HG03060 (cell line): ENCODE results near the gene IVL.

Source experiments
- ATAC-seq: cut with Tn5 transposase; IDR thresholded peaks from one replicate; pipeline ENCODE4 v1.9.1; 2021; ENCODE audit warnings: low read depth, moderate number of reproducible peaks; ENCODE audit not compliant: unreplicated experiment

IVL gene

DNA sequence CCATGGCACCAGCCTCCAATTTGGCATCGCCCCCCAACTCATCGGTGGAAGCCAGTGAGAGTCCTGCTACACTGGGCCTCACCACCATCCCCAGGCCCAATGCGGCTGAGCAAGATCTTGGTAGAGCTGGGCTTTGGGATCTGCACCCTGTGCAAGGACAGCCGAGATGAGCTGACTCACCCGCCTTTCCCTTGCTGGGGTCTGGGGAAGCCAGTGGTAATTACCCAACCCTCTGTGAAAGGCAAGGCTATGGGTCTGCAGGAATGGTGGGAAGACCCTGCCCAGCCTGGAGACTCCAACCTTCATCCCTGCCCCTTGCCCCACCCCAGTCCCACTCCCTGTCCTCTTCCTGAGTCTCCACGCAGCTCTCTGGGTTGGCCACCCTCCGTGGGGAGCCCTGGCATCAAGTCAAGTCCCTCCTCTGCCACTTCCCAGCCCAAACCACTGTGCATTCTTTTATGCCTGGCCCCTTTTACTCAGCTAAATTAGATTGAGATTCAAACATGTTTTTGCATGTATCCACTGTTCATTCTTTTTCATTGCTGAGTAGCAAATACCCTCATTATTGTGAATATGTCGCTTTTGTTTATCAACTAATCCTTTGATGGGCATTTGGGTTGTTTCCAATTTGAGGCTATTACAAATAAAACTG lies 21.5 kb upstream of the IVL start:
- no peak for ATAC-seq

DNA sequence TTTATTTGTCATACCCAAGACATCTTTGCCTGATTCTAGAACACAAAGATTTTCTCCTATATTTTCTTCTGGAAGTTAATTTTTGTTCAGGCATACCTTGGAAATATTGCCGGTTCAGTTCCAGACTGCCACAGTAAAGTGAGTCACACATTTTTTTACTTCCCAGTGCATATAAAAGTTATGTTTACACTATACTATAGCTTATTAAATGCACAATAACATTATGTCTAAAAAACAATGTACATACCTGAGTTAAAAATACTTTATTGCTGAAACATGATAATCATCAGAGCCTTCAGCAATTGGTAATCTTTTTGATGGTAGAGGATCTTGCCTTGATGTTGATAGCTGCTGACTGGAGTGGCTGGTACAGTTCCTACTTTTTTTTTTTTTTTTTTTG lies 20.2 kb upstream of the IVL start:
- ATAC-seq, result no peak

GRCh38 chr1:152899027-152899426 lies 9.3 kb upstream of the IVL start:
- no peak for ATAC-seq

GRCh38 chr1:152899883-152900282 lies 8.5 kb upstream of the IVL start:
- no peak for ATAC-seq

DNA sequence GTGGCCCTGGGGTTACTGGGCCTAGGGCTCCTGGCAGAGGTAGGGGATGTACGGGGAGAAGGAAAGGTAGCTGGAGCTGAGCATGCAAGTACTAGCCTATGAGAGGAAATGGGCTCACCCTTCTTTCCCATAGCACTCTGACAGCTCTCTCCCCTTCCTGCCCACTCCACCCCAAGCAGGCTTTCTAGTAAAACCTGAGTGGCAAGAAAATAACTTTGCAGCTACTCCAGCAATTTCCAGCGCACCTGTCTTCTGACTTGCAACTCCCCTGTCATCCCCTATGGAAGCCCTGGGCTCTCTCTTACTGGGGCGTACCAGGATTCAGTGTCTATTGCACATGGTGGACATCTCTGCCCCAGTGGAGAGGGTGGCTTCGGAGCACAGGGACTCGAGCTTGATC lies 6.7 kb upstream of the IVL start:
- ATAC-seq, result no peak

DNA sequence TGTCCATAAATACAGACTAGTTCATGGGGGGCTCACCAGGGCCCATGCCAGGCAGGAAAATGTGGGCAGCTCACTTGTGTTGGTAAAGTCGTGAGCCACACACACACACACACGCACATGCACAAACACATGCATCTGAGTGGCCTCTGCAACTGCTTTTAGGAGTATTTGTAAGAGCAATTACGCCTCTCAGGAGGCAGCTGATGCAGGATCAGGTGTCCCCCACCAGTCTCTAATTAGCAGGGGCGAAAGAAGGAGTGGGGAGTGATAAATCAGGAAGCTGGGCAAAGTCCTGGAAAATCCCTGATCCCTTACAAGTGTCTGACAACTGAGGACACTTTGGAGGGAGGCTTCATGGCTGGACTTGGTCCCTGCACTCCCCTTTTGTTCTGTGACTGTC lies 5.7 kb upstream of the IVL start:
- no peak for ATAC-seq

DNA sequence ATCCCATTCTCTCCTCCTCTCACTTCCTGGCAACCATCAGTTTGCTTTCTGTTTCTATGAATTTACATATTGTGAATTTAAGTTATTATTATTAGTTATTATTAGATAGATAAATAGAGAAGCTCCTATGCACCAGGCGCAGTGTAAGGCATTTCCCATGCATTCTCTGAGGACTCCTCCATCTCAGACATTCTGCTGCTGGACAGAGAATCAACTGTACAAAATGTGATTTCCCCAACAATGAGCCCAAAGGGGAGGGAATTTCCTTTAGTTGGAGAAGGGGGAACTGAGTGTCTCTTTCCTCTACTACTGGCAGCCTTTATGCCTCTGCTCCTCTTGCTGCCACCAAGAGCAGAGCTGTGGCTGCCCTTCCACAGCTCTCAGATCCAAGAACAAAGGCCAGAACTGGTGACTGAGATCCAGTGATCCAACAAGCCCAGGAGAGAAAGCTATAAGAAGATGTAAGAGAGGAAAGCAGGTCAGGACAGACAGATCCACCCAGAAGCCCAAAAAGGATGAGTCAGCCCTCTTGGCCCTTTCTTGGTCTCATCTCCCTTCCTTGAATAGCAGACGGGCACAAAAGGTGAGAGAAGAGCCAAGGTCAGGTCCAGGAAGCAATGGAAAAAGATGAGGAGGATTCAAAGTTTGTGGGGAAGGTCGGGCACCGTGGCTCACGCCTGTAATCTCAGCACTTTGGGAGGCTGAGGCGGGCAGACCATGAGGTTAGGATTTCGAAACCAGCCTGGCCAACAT lies 3.5 kb upstream of the IVL start:
- no peak for ATAC-seq

DNA sequence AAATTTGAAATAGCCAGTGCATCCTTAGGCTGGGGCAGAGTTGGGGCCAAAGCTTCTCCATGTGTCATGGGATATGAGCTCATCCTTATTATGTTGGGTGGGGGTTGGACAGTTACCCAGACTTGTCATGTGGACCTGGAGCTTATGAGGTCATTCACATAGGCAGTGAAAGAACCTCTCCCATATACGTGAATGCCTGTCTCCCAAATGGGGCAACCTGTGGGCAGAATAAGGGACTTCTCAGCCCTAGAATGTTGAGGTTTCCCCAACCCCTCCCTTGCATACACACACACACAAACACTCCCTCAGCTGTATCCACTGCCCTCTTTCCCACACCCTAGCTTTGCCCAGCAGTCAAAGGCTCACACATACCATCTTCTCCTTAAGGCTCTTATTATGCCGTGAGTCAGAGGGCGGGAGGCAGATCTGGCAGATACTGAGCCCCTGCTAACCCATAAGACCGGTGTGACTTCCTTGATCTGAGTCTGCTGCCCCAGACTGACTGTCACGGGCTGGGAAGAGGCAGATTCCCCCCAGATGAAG lies 2.3 kb upstream of the IVL start:
- no peak for ATAC-seq

GRCh38 chr1:152909206-152909605 lies 860 bp downstream of the IVL start:
- ATAC-seq, result no peak

DNA sequence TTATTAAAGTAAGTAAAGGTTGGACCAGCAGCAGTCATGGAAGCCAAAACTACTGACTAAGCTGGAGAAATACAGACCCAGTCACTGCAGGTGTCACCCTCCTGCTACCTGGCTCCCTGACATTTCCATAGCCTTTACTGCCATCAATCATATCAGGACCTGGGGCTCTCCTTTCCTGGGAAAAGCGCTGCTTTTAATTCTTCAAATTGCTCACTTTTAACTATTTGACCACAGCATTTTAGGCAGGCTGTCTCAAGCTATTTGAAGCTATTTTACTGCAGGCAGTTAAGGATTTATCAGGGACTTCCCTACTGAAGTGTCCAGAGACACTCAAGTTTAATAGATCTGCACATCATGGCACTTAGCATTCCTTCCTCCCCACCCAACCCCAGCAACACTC lies 4.1 kb downstream of the IVL start:
- no peak for ATAC-seq

DNA sequence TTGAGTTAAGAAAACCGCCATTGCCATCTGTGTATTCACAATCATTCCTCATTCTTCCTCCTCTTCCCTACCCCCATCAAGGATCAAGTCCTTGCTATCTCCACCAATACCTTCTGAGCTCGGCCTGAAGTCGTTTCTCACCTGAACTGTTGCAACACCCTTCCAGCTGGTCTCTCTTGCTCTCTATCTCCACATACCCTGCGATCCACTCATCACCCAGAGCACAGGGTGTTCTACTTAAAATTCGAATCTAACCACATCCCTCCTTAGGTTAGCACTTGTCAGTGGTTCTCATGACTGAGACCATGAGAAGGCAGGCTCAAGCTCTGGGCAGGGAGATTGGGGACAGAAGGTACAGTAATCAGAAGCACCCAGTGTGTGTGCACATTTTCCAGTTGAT lies 4.6 kb downstream of the IVL start:
- no peak for ATAC-seq

DNA sequence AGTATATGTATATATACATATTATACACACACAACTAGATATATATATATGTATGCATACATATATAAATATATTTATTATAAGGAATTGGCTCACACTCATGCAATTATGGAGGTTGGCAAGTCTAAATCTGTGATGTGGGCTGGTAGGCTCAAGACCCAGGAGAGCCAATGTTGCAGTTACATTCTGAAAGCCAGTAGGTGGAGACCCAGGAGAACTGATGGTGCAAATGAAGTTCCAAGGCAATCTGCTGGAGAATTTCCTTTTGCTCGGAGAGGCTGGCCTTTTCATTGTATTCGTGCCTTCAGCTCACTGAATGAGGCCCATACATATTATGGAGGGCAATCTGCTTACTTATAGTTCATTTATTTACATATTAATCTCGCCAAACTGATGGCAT lies 9.4 kb downstream of the IVL start:
- no peak for ATAC-seq

DNA sequence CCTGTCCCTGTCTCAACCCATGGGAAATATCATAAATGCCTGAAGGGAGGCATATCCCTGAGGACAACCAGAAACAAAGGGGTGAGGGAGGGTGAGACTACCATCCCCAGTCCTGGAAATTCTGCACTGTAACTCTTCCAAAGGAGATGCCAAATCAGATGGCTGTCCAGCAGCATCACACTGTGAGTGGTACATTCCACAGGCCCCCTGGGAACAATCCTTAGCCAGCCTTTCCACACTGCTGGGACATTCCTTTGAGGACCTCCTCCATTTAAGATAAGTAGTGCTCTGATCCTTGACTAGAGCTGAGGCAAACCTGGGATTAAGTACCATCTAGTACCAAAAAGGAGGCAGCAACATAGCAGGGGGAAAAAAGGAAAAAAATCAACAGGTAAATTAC lies 10.7 kb downstream of the IVL start:
- ATAC-seq, result no peak

DNA sequence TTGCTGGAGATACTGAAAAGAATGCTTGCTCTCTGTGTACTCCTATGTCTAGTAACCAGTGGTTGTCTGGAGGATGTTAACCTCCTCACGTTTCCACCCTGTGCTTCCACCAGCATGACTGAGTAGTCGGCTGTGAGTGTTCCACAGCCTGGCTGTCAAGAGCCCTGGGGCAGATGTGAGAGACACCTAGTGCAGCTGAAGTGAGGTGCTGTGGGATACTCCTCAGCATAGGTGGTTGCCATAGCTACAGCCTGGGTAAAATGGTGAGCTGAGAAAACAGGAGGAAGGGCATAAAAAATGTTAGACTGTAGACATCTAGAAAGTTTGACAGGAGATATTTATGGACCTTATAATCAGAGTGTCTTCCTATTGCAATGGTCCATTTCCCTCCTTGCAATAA lies 15.8 kb downstream of the IVL start:
- no peak for ATAC-seq

- no peak for ATAC-seq
Measured at GRCh38 chr1:152926091-152926490, 17.7 kb downstream of the IVL start.

DNA sequence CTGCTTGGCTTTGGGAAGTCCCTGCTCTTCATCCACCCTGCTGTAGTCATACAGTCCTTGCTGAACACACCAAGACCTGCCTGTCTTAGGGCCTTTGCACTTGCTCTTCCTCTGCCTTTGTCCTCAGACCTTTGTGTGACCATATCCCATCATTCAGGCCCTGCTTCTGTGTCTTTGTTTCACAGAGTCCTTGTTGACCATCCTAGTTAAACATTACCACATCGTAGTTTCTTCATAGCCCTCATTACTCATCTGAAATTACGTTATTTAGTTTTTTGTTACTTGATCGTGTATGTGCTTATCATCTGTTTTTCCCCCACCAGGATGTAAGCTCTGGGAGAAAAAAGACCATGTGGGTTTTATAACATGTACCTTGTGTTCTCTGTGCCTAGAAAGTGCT lies 20.3 kb downstream of the IVL start:
- ATAC-seq, result no peak

DNA sequence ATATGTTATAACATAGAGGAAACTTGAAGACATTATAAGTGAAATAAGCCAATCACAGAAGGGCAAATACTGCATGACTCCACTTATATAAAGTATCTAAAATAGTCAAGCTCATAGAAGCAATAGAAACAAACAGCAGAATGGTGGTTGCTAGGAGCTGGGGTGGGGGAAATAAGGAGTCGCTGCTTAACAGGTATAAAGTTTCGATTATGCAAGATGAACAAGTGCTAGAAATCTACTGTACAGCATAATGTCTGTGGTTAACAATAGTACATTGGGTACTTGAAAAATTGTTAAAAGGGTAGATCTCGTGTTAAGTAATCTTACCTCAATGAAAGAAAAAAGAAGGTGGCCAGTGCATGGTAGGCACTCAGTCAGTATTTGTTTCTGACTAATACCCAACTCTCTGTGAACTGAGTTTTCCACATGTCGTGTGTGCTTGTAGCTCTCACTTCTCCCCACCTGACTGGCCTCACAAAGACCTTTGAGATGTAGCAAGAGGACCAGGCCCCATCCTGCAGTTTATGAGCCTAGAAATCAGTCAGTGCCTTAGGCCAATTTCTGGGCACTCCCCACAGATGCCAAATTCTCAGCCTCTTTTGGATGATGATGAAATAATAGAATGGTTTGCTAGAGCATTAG lies 23.9 kb downstream of the IVL start:
- ATAC-seq, result no peak

- ATAC-seq, result no peak
Measured at GRCh38 chr1:152933196-152933595, 24.9 kb downstream of the IVL start.

DNA sequence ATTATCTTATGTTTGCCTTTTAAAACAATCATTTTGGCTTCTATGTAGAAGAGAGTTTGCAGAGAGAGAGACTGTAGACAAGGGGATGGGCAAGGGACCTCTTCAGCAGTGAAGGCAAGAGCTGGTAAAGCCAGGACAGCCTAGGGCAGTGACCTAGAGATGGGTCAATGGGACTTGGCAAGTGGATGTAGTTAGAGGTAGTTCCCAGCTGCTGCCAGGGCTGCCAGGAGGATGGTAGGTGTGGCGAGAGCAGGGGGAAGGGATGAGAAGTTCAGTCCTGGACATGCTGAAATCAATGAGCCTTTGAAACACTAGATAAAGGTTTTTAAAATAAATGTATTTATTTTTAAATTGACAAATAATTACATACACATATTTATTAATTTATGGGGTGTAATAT lies 32.3 kb downstream of the IVL start:
- no peak for ATAC-seq

GRCh38 chr1:152941037-152941711 lies 32.8 kb downstream of the IVL start:
- ATAC-seq, result no peak

DNA sequence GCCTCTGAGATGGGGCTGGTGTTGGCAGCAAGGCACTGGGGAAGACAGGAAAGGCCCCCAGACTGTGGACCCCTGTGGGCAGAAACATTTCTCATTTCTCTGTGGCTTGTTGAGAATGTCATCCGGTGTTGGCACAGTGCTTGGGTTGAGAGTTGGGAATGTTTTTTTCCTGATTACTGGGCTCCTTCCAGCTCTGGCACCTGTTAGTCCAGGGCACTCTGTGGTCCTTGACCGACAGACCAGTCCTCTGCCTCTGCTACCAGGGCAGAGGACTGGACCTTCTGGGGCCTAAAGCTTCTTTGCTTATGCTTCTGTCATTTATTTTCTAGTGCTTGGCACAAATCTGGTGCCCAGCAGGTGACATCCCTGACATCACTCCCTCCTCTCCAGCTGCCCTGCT lies 33.8 kb downstream of the IVL start:
- no peak for ATAC-seq
